Measurements from ENCODE around the gene GJD3. TPM values are rescaled to one million over a fixed set of nuclear protein-coding genes. Genes with fewer than 3 reads are reported as not detected.

The GJD3 gene
- total and polyA plus RNA-seq, 2 donors (not counting 1 experiment from before 2014, with no cell fraction given), result not detected

DNA sequence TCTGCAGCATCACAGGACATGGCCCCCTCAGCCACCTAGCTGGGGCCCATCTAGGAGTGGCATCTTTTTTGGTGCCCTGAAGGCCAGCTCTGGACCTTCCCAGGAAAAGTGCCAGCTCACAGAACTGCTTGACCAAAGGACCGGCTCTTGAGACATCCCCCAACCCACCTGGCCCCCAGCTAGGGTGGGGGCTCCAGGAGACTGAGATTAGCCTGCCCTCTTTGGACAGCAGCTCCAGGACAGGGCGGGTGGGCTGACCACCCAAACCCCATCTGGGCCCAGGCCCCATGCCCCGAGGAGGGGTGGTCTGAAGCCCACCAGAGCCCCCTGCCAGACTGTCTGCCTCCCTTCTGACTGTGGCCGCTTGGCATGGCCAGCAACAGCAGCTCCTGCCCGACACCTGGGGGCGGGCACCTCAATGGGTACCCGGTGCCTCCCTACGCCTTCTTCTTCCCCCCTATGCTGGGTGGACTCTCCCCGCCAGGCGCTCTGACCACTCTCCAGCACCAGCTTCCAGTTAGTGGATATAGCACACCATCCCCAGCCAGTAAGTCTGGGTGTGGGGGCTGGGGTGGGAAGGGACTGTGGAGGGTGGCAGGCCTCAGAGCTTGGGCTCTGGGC, 33.6 kb downstream of the GJD3 start:
- 87% methylated on average over 4 of the region's 10 CpGs for WGBS (ENCODE audit: insufficient coverage)
- intact Hi-C loops (cut with micrococcal nuclease), result loop anchor here (1.0 kb wide), 1 partner anchor 10 kb away; no protein-coding TSS in a partner anchor
- Histone ChIP-seq H4K20me1 (ENCODE audit: control insufficient read depth, insufficient read depth, low read length, poor library complexity, severe bottlenecking) (peaks cover 35% of the 10 kb centered on the region), H3K27me3 (replicated peaks in 1 of 4; ENCODE audit: control extremely low read depth in 1 of 4, control insufficient read depth in 3 of 4, insufficient read depth in 4 of 4, low read length in 3 of 4) (no peaks in the 10 kb centered on the region), H3K79me2 (ENCODE audit: control insufficient read depth, insufficient read depth, low read length) (peaks cover 99% of the 10 kb centered on the region), H3K4me3 (ENCODE audit: control extremely low read depth in 1 of 5, extremely low read depth in 1 of 5, insufficient read depth in 1 of 5, low read depth in 2 of 5, low read length in 4 of 5) (peak overlapping the region in 3 of 5 experiments; percentile 6 to 12 (median 12)), H3K9me3 (ENCODE audit: control extremely low read depth in 1 of 3, control insufficient read depth in 2 of 3, insufficient read depth in 1 of 3, low read length in 2 of 3) (no peaks in the 10 kb centered on the region), H3K4me1 (ENCODE audit: control insufficient read depth in 2 of 2, insufficient read depth in 2 of 2, low read length in 2 of 2) (peaks cover 78 to 95% of the 10 kb centered on the region in 2 donors), H2AFZ (ENCODE audit: insufficient read depth, low read depth, low read length, poor library complexity, severe bottlenecking) (no peak overlapping the region), H3K4me2 (replicated peaks; ENCODE audit: low read depth, low read length, poor library complexity, severe bottlenecking) (peak overlapping the region; percentile 76), H3K36me3 (replicated peaks in 1 of 2; ENCODE audit: control extremely low read depth in 1 of 2, control insufficient read depth in 1 of 2, extremely low read depth in 1 of 2, insufficient read depth in 2 of 2, low read length in 1 of 2) (peaks cover 0 to 32% of the 10 kb centered on the region in 2 experiments), H3K27ac (ENCODE audit: low read length in 2 of 2) (peak overlapping the region; percentile 68 to 71), H3K9ac (ENCODE audit: low read length) (peak overlapping the region; percentile 14)
- peak overlapping the region; percentile 80 for H3K27ac Mint-ChIP-seq
- DNase-seq, result no peak
- no peaks in the 10 kb centered on the region for H3K27me3 Mint-ChIP-seq
- no peak for ATAC-seq (ENCODE audit: low read depth)
- peak overlapping the region; percentile 48 for H3K4me3 Mint-ChIP-seq
- TF ChIP-seq, protein P1, sequence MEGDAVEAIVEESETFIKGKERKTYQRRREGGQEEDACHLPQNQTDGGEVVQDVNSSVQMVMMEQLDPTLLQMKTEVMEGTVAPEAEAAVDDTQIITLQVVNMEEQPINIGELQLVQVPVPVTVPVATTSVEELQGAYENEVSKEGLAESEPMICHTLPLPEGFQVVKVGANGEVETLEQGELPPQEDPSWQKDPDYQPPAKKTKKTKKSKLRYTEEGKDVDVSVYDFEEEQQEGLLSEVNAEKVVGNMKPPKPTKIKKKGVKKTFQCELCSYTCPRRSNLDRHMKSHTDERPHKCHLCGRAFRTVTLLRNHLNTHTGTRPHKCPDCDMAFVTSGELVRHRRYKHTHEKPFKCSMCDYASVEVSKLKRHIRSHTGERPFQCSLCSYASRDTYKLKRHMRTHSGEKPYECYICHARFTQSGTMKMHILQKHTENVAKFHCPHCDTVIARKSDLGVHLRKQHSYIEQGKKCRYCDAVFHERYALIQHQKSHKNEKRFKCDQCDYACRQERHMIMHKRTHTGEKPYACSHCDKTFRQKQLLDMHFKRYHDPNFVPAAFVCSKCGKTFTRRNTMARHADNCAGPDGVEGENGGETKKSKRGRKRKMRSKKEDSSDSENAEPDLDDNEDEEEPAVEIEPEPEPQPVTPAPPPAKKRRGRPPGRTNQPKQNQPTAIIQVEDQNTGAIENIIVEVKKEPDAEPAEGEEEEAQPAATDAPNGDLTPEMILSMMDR (IDR thresholded peaks at IDR 0.05), result no peak
- TF ChIP-seq EZH2 (IDR thresholded peaks at IDR 0.05; ENCODE audit: borderline replicate concordance, insufficient read depth, low read depth, low read length, poor library complexity, severe bottlenecking), result no peak
- H3K4me1 Mint-ChIP-seq, result peaks cover 80% of the 10 kb centered on the region
- ChIA-PET CTCF (interaction anchor here (1.1 to 12.7 kb wide), 8 partner anchors 11 to 27 kb away, joined by 3 to 119 read pairs (median 4); partner anchors contain the start of gene RARA), POLR2A (interaction anchor here (0.6 to 1.5 kb wide), 5 partner anchors 8 to 198 kb away, joined by 3 to 10 read pairs (median 4); partner anchors contain the start of gene TOP2A)
- H3K9me3 Mint-ChIP-seq (ENCODE audit: insufficient read depth), result no peaks in the 10 kb centered on the region

All from B cell (primary cell).